ENCODE measurements around the gene DISC1.

DNA sequence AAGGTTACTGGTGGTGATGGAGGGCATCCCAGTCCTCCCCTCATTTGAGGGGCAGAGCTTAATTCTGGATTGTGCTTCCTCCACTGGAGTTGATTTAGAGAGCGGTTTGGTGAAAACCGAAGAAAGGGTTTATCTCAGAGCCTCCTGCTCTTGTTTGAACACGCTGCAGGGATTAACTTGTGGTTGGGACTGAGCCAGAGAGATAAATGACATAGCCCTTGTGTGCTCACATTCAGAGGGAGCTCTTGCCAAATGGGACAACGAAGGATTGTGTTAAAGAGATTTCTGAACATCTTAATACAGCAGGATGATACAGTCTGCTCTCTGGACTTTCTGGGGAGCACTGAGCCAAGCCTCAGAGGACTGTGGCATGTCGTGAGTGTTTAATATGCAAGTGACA, 308.2 kb downstream of the DISC1 start:
- TF ChIP-seq EZH2 (IDR thresholded peaks at IDR 0.05; ENCODE audit: borderline replicate concordance, insufficient read depth, low read depth, low read length, poor library complexity, severe bottlenecking): no peak
- TF ChIP-seq, protein P1, sequence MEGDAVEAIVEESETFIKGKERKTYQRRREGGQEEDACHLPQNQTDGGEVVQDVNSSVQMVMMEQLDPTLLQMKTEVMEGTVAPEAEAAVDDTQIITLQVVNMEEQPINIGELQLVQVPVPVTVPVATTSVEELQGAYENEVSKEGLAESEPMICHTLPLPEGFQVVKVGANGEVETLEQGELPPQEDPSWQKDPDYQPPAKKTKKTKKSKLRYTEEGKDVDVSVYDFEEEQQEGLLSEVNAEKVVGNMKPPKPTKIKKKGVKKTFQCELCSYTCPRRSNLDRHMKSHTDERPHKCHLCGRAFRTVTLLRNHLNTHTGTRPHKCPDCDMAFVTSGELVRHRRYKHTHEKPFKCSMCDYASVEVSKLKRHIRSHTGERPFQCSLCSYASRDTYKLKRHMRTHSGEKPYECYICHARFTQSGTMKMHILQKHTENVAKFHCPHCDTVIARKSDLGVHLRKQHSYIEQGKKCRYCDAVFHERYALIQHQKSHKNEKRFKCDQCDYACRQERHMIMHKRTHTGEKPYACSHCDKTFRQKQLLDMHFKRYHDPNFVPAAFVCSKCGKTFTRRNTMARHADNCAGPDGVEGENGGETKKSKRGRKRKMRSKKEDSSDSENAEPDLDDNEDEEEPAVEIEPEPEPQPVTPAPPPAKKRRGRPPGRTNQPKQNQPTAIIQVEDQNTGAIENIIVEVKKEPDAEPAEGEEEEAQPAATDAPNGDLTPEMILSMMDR (IDR thresholded peaks at IDR 0.05): no peak
